ENCODE results near the gene GPN2. TPM values are rescaled to one million over a fixed set of nuclear protein-coding genes. Genes with fewer than 3 reads are reported as not detected.
"Not testable (repeated sequence)": the region's sequence is repeated elsewhere in the genome, so short reads cannot be mapped to it uniquely, and the experiment has no call there.

The GPN2 gene
- total RNA-seq, 1 donor from 2014 or later = 21.4 TPM

DNA sequence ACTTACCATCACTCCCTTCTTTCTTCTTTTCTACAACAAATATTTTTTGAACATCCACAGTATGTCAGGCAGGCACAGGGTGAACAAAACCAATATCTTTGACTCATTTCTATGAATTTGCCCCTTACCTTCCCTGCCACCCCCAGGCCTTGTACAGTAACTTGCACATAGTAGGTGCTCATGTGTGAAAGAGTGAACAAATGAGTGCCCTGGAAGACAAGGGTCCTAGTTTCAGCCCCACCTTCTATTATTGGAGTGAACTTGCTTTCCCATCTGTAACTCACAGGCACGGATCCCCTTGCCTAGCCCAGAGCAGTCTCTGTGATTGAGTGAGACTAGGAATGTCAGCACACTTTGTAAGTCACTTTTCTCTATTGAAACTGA lies 50.8 kb downstream of the GPN2 start:
- peaks cover 5% of the 10 kb centered on the region for H3K27me3 Mint-ChIP-seq (ENCODE audit: unreplicated experiment)
- no peaks in the 10 kb centered on the region for H3K9me3 Mint-ChIP-seq (ENCODE audit: unreplicated experiment)
- DNase-seq = no peak
- H3K27ac Mint-ChIP-seq (ENCODE audit: unreplicated experiment) = no peak overlapping the region
- TF ChIP-seq CTCF (IDR thresholded peaks at IDR 0.05; ENCODE audit: partially characterized antibody, unreplicated experiment) = no peak
- H3K4me1 Mint-ChIP-seq (ENCODE audit: low read depth, unreplicated experiment) = no peaks in the 10 kb centered on the region
- no peaks in the 10 kb centered on the region for H3K36me3 Mint-ChIP-seq (ENCODE audit: unreplicated experiment)
- H3K4me3 Mint-ChIP-seq (ENCODE audit: unreplicated experiment) = no peak overlapping the region

DNA sequence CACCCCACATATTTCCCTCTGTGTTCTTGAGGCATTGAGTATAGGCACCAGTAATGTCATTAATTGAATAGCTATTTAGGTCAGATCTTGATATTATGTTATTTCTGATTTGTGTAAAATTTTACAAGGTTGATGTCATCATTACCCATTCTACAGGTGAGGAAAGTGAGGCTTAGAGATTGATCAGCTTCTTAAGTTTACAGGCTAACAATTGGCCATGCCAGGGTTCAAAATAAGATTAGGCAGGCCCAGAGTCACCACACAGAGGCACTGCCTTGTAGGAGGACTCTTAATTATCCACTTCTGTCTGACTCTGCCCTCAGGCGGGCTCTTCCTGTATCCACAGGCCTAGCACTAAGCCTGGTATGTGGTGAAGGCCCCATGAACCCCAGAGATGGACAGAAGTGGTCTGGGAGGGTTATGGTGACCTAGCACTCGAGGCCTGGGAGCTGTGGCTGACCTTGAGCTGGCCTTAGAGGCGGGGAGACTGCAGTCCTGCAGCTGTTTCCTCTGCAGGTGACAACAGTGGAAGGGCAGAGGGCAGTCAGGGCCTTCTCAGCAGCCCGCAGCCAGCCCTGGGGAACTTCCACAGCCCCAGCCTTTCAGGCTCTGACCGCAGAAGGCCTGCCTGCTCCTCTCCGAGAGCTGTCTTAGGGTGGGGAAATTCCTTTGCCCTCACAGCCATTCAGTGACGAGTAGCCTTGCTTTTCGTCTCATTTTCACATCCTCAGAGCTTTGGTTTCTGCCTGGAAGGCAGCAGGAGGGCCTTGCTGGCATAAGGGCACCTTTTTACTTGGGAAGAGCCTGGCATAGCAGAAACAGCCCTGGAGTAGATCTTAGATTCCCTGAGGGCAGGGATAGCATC lies 51.4 kb downstream of the GPN2 start:
- no peaks in the 10 kb centered on the region for H3K36me3 Mint-ChIP-seq (ENCODE audit: unreplicated experiment)
- H3K9me3 Mint-ChIP-seq (ENCODE audit: unreplicated experiment) = no peaks in the 10 kb centered on the region
- H3K4me1 Mint-ChIP-seq (ENCODE audit: low read depth, unreplicated experiment) = no peaks in the 10 kb centered on the region
- H3K4me3 Mint-ChIP-seq (ENCODE audit: unreplicated experiment) = no peak overlapping the region
- no peak for TF ChIP-seq CTCF (IDR thresholded peaks at IDR 0.05; ENCODE audit: partially characterized antibody, unreplicated experiment)
- H3K27me3 Mint-ChIP-seq (ENCODE audit: unreplicated experiment) = peaks cover 7% of the 10 kb centered on the region
- no peak overlapping the region for H3K27ac Mint-ChIP-seq (ENCODE audit: unreplicated experiment)
- no peak for DNase-seq

- not testable (repeated sequence) for H3K27ac Mint-ChIP-seq (ENCODE audit: unreplicated experiment); H3K4me3 Mint-ChIP-seq (ENCODE audit: unreplicated experiment); H3K27me3 Mint-ChIP-seq (ENCODE audit: unreplicated experiment); DNase-seq; H3K36me3 Mint-ChIP-seq (ENCODE audit: unreplicated experiment); H3K9me3 Mint-ChIP-seq (ENCODE audit: unreplicated experiment); H3K4me1 Mint-ChIP-seq (ENCODE audit: low read depth, unreplicated experiment)
Observed at GRCh38 chr1:26837665-26838064, 52.4 kb downstream of the GPN2 start.

GRCh38 chr1:26833432-26834405 lies 56.4 kb downstream of the GPN2 start:
- H3K36me3 Mint-ChIP-seq (ENCODE audit: unreplicated experiment) = no peaks in the 10 kb centered on the region
- peaks cover 1% of the 10 kb centered on the region for H3K9me3 Mint-ChIP-seq (ENCODE audit: unreplicated experiment)
- H3K4me1 Mint-ChIP-seq (ENCODE audit: low read depth, unreplicated experiment) = peaks cover 20% of the 10 kb centered on the region
- no peak overlapping the region for H3K4me3 Mint-ChIP-seq (ENCODE audit: unreplicated experiment)
- DNase-seq = no peak
- H3K27me3 Mint-ChIP-seq (ENCODE audit: unreplicated experiment) = peaks cover 13% of the 10 kb centered on the region
- no peak for TF ChIP-seq CTCF (IDR thresholded peaks at IDR 0.05; ENCODE audit: partially characterized antibody, unreplicated experiment)
- H3K27ac Mint-ChIP-seq (ENCODE audit: unreplicated experiment) = no peak overlapping the region

GRCh38 chr1:26832249-26832960 lies 57.7 kb downstream of the GPN2 start:
- peaks cover 6% of the 10 kb centered on the region for H3K9me3 Mint-ChIP-seq (ENCODE audit: unreplicated experiment)
- TF ChIP-seq CTCF (IDR thresholded peaks at IDR 0.05; ENCODE audit: partially characterized antibody, unreplicated experiment) = no peak
- no peak overlapping the region for H3K27ac Mint-ChIP-seq (ENCODE audit: unreplicated experiment)

More at GRCh38 chr1:26832249-26832960, 57.7 kb downstream of the GPN2 start:
- Mint-ChIP-seq H3K36me3 (ENCODE audit: unreplicated experiment) (no peaks in the 10 kb centered on the region), H3K4me3 (ENCODE audit: unreplicated experiment) (no peak overlapping the region), H3K4me1 (ENCODE audit: low read depth, unreplicated experiment) (peaks cover 25% of the 10 kb centered on the region), H3K27me3 (ENCODE audit: unreplicated experiment) (peaks cover 15% of the 10 kb centered on the region)
- no peak for DNase-seq
